PC-3 (cell line): ENCODE results near the gene RB1. TPM values are rescaled to one million over a fixed set of nuclear protein-coding genes. Genes with fewer than 3 reads are reported as not detected.

Experiments used
- ATAC-seq: fragments of 200-7000 bp; cut with Tn5 transposase; 2 replicates; pipeline ENCODE4 v1.9.1; 2020; ENCODE audit warnings: mild to moderate bottlenecking, moderate library complexity
- BruUV-seq: library from RNA; stranded (reverse); fragments of 400-500 nt; replicated peaks from 2 replicates; lab custom pipeline; 2021; lab: Mats Ljungman, UMichigan
- CTCF ChIA-PET: fragments of 300-600 bp; sonication (Branson Sonifier 250); formaldehyde crosslinking; loops from one replicate; lab custom pipeline; 2022; ENCODE audit warnings: antibody characterized with exemption; lab: Charles Lee
- POLR2A ChIA-PET: fragments of 300-600 bp; sonication (Branson Sonifier 250); formaldehyde crosslinking; loops from one replicate; lab custom pipeline; 2022; ENCODE audit warnings: antibody characterized with exemption; ENCODE audit not compliant: unreplicated experiment; lab: Charles Lee
- DNase-seq: peaks from one replicate; pipeline ENCODE4 v3.0.0-alpha.2; 2015
- H2AFZ ChIP-seq: fragments of 300-600 bp; sonication (generic); 2 replicates; pipeline ENCODE4 v1.6.0; 2016; ENCODE audit warnings: antibody characterized with exemption, low read length
- H3F3A ChIP-seq: fragments of 300-600 bp; sonication (generic); one replicate; pipeline ENCODE4 v1.6.0; 2017; ENCODE audit warnings: antibody characterized with exemption, low read length, control low read depth, mild to moderate bottlenecking; ENCODE audit not compliant: unreplicated experiment
- H3K27ac ChIP-seq: fragments of 300-600 bp; sonication (generic); 2 replicates; pipeline ENCODE4 v1.5.1; 2016; ENCODE audit warnings: mild to moderate bottlenecking, low read length
- H3K27me3 ChIP-seq: fragments of 300-600 bp; sonication (generic); 2 replicates; pipeline ENCODE4 v1.6.1; 2016; ENCODE audit warnings: low read length, mixed read lengths
- H3K36me3 ChIP-seq: fragments of 300-600 bp; sonication (generic); 2 replicates; pipeline ENCODE4 v1.6.1; 2016; ENCODE audit warnings: low read depth, mixed run types, low read length, mixed read lengths
- H3K4me1 ChIP-seq: fragments of 300-600 bp; sonication (generic); 2 replicates; pipeline ENCODE4 v1.5.1; 2016; ENCODE audit warnings: low read length; ENCODE audit not compliant: insufficient read depth
- H3K4me2 ChIP-seq: fragments of 300-600 bp; sonication (generic); 2 replicates; pipeline ENCODE4 v1.6.0; 2016; ENCODE audit warnings: low read length
- H3K4me3 ChIP-seq: fragments of 300-600 bp; sonication (generic); 2 replicates; pipeline ENCODE4 v1.5.1; 2016; ENCODE audit warnings: mild to moderate bottlenecking, low read length, mixed read lengths
- H3K79me2 ChIP-seq: fragments of 300-600 bp; sonication (generic); 2 replicates; pipeline ENCODE4 v1.6.1; 2017; ENCODE audit warnings: low read length, mixed read lengths
- H3K9ac ChIP-seq: fragments of 300-600 bp; sonication (generic); 2 replicates; pipeline ENCODE4 v1.6.0; 2016; ENCODE audit warnings: mild to moderate bottlenecking, low read length
- H3K9me2 ChIP-seq: fragments of 300-600 bp; sonication (generic); replicated peaks from 2 replicates; pipeline ENCODE4 v1.6.1; 2016; ENCODE audit warnings: mixed run types, low read length, mixed read lengths
- H3K9me3 ChIP-seq: fragments of 300-600 bp; sonication (generic); 2 replicates; pipeline ENCODE4 v1.6.1; 2016; ENCODE audit warnings: low read length, mixed read lengths
- H4K20me1 ChIP-seq: fragments of 300-600 bp; sonication (generic); 2 replicates; pipeline ENCODE4 v1.6.1; 2016; ENCODE audit warnings: low read length, mixed read lengths
- EZH2 ChIP-seq: fragments of 300-600 bp; sonication (generic); IDR thresholded peaks from one replicate; pipeline ENCODE4 v1.6.1; 2017; ENCODE audit warnings: antibody characterized with exemption, mild to moderate bottlenecking, low read length; ENCODE audit not compliant: unreplicated experiment
- EZH2phosphoT487 ChIP-seq: fragments of 300-600 bp; sonication (generic); IDR thresholded peaks from 2 replicates; pipeline ENCODE4 v1.6.1; 2018; ENCODE audit warnings: mild to moderate bottlenecking, antibody characterized with exemption, low read length, borderline replicate concordance
- intact Hi-C: fragments of 100-400 bp; cut with micrococcal nuclease; formaldehyde crosslinking; loops from 2 replicates; pipeline ENCODE4 v1.9.0; 2023
- total RNA-seq: library from RNA; depleted of rRNA; stranded (reverse); fragments of >200 nt; gene quantifications from 2 replicates; pipeline ENCODE4 v1.2.3, GENCODE V29; 2014
- TF ChIP-seq, protein P1 (sequence below): fragments of 300-600 bp; sonication (generic); conservative IDR thresholded peaks from 2 replicates; pipeline ENCODE4 v1.5.1; 2017; ENCODE audit warnings: antibody characterized with exemption, low read depth, mild to moderate bottlenecking, low read length

Gene RB1
- total RNA-seq, 1 experiment from 2014 or later = 14.3 TPM

DNA sequence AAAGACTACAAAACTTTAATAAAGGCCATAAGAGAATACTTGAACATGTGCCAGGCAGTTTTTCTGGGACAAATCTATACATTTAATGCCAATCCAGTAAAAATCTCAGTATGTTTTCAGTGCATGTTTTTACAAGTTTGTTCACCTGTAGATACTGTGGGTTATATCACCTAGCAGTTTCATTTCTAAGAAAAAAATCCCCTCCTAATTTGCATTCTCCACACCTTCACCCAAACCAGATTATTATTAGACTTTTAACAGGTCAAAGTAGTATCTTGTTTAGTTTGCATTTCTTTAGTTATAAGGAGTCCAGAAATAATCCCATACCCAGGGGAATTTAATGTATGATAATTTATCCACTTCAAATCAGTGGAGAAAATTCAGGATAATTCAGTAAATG is 126.3 kb downstream of the RB1 start:
- no peak overlapping the region for H3K4me3 ChIP-seq
- no peak for DNase-seq
- CTCF ChIA-PET = no interaction called here
- H3K9me2 ChIP-seq = no peaks in the 10 kb centered on the region
- no peaks in the 10 kb centered on the region; the same call in 1 of the 2 replicates for H3K36me3 ChIP-seq
- no peaks in the 10 kb centered on the region for H3K9me3 ChIP-seq
- no peaks in the 10 kb centered on the region for H3K79me2 ChIP-seq
- ATAC-seq = no peak
- intact Hi-C loops = no loop called here
- H3K4me2 ChIP-seq = no peak overlapping the region
- H2AFZ ChIP-seq = no peak overlapping the region
- no peak overlapping the region for H3K27ac ChIP-seq
- H3K4me1 ChIP-seq = no peaks in the 10 kb centered on the region
- no peaks in the 10 kb centered on the region for H3K27me3 ChIP-seq
- no peak for TF ChIP-seq EZH2
- no peak overlapping the region for H3K9ac ChIP-seq
- no peaks in the 10 kb centered on the region for H4K20me1 ChIP-seq
- H3F3A ChIP-seq = no peaks in the 10 kb centered on the region
- no TSS peak for BruUV-seq
- POLR2A ChIA-PET = no interaction called here

DNA sequence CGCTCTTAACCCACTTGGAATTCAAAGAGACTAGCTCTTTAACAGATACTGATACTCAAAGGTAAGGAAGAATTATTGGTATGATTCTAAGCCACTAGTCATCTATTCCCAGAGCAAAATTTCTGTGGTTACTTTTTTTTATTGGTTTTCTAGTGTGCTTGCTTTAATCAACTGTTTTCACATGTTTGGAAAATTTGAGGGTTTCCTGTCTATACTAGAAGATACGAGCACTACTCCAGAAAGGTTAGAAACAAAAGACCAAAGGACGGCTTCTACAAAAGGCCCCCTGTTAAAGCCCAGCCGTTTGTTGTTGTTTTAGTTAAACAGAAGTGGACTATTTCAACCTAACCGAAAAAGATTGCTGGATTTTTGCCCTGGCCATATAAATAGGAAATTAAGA is 127.9 kb downstream of the RB1 start:
- DNase-seq = no peak
- no peak for TF ChIP-seq EZH2phosphoT487
- TF ChIP-seq, protein P1, sequence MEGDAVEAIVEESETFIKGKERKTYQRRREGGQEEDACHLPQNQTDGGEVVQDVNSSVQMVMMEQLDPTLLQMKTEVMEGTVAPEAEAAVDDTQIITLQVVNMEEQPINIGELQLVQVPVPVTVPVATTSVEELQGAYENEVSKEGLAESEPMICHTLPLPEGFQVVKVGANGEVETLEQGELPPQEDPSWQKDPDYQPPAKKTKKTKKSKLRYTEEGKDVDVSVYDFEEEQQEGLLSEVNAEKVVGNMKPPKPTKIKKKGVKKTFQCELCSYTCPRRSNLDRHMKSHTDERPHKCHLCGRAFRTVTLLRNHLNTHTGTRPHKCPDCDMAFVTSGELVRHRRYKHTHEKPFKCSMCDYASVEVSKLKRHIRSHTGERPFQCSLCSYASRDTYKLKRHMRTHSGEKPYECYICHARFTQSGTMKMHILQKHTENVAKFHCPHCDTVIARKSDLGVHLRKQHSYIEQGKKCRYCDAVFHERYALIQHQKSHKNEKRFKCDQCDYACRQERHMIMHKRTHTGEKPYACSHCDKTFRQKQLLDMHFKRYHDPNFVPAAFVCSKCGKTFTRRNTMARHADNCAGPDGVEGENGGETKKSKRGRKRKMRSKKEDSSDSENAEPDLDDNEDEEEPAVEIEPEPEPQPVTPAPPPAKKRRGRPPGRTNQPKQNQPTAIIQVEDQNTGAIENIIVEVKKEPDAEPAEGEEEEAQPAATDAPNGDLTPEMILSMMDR = no peak
- no peak for TF ChIP-seq EZH2
- no peaks in the 10 kb centered on the region for H3K9me3 ChIP-seq
- no peak overlapping the region for H3K4me2 ChIP-seq
- intact Hi-C loops = no loop called here
- no peaks in the 10 kb centered on the region for H3K79me2 ChIP-seq
- H3K27ac ChIP-seq = no peak overlapping the region
- no peaks in the 10 kb centered on the region for H3K27me3 ChIP-seq
- CTCF ChIA-PET = no interaction called here
- no peak for ATAC-seq
- no peaks in the 10 kb centered on the region for H3K9me2 ChIP-seq
- POLR2A ChIA-PET = no interaction called here
- H3F3A ChIP-seq = no peaks in the 10 kb centered on the region
- no peaks in the 10 kb centered on the region for H4K20me1 ChIP-seq
- H3K36me3 ChIP-seq = no peaks in the 10 kb centered on the region; the same call in 1 of the 2 replicates
- H2AFZ ChIP-seq = no peak overlapping the region
- no peaks in the 10 kb centered on the region for H3K4me1 ChIP-seq
- H3K9ac ChIP-seq = no peak overlapping the region
- no peak overlapping the region for H3K4me3 ChIP-seq
- BruUV-seq = no TSS peak

DNA sequence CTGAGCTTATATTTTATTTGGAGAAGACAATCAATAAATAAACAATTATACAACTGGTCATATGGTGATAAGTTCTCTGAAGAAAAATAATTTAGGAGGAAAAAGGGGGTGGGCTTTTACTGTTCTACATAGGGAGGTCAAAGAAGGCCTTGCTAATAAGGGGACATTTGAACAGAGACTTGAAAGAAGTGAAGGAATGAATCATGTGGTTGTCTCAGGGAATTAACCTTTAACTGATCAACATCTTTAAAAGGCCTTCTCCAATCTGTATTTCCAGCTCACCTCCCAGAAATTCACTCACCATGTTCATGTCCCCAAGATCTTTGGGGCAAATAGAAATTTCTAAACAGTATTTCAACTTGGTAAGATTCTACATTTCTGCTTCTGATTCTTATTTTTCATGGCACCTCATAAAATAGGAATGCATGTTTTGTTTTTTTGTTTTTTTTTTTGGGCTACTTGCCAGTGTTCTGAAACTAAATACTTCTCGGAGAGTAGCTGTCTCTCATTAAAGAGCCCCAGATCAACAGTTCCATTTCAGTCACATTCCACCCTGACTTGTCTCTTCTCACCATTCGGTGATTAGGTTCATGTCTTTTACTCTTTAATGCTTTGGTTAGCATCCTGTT is 128.6 kb downstream of the RB1 start:
- H3K4me2 ChIP-seq = no peak overlapping the region
- no peak overlapping the region for H3K4me3 ChIP-seq
- no peaks in the 10 kb centered on the region for H3K9me3 ChIP-seq
- intact Hi-C loops = no loop called here
- ChIA-PET CTCF (no interaction called here), POLR2A (no interaction called here)
- no peaks in the 10 kb centered on the region; the same call in 1 of the 2 replicates for H3K36me3 ChIP-seq
- no peaks in the 10 kb centered on the region for H3K79me2 ChIP-seq
- H3K27ac ChIP-seq = no peak overlapping the region
- DNase-seq = no peak
- TF ChIP-seq, protein P1 = no peak
- TF ChIP-seq EZH2phosphoT487 = no peak
- no peak for TF ChIP-seq EZH2
- no peaks in the 10 kb centered on the region for H3K9me2 ChIP-seq
- no peak overlapping the region for H2AFZ ChIP-seq
- no peaks in the 10 kb centered on the region for H3F3A ChIP-seq
- BruUV-seq = no TSS peak
- H4K20me1 ChIP-seq = no peaks in the 10 kb centered on the region
- H3K4me1 ChIP-seq = no peaks in the 10 kb centered on the region
- ATAC-seq = no peak
- H3K9ac ChIP-seq = no peak overlapping the region
- H3K27me3 ChIP-seq = no peaks in the 10 kb centered on the region
